ENCODE results near the gene PRADC1.

Gene PRADC1

DNA sequence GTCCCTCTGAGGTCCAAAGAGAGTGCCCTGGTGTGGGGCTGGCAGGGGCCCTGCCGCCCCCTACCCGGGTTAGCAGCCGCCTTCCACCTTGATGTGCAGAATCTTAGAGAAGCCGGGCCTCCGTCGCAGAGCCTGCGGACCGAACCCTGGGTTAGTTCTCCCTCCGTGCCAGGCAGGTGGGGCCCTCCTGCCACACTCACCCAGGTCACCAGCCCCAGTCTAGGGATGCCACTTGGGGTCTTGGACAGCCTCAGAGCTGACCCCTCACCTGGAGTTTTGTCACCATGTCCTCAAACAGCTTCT lies 25.8 kb upstream of the PRADC1 start:
- TF ChIP-seq, protein P1, sequence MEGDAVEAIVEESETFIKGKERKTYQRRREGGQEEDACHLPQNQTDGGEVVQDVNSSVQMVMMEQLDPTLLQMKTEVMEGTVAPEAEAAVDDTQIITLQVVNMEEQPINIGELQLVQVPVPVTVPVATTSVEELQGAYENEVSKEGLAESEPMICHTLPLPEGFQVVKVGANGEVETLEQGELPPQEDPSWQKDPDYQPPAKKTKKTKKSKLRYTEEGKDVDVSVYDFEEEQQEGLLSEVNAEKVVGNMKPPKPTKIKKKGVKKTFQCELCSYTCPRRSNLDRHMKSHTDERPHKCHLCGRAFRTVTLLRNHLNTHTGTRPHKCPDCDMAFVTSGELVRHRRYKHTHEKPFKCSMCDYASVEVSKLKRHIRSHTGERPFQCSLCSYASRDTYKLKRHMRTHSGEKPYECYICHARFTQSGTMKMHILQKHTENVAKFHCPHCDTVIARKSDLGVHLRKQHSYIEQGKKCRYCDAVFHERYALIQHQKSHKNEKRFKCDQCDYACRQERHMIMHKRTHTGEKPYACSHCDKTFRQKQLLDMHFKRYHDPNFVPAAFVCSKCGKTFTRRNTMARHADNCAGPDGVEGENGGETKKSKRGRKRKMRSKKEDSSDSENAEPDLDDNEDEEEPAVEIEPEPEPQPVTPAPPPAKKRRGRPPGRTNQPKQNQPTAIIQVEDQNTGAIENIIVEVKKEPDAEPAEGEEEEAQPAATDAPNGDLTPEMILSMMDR (IDR thresholded peaks at IDR 0.05; ENCODE audit: low read depth, low read length) = no peak
- DNase-seq (ENCODE audit: low read depth in 2 of 2) = no peak
- H3K4me3 ChIP-seq (replicated peaks in 1 of 2; ENCODE audit: low read depth in 2 of 2, low read length in 2 of 2) = no peak overlapping the region

DNA sequence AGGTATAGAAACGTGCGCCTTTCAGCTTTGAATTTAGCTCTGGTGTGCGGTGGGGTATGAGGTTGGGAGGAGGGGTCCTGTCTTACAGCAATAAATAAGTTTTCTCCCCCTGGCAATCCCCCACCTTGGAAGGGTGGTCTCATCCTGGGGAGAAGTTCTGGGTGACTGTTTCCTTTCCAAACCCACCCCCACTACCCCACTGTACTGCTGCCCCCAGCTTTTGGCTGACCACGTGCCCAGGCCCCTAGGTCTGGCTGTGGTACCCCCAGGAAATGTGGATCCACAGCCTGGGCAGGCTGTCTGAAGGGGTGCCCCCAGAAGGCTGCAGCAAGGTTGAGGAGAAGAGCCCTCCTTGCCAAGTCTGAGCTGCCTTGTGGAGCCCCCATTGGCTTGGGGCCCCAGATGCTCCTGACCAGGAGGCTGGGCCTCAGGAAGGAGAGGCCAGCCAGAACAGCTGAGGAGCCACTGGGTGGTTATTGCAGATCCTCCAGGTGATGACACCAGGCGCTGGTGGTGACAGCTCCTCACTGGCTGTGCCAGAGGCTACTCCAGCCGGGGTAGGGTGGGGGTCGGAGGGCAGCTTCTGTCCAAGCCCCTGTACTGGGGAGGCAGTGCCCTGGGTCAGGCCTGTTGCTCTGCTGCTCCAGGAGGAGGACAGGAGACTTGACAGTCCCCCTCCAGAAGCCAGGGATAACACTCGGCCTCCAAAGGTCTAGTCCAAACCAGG lies 25.3 kb upstream of the PRADC1 start:
- H3K4me3 ChIP-seq (replicated peaks in 1 of 2; ENCODE audit: low read depth in 2 of 2, low read length in 2 of 2) = no peak overlapping the region
- no peak for DNase-seq (ENCODE audit: low read depth in 2 of 2)
- TF ChIP-seq, protein P1 (IDR thresholded peaks at IDR 0.05; ENCODE audit: low read depth, low read length) = no peak

- TF ChIP-seq, protein P1 (IDR thresholded peaks at IDR 0.05; ENCODE audit: low read depth, low read length) = no peak
- DNase-seq (ENCODE audit: low read depth in 2 of 2) = no peak
- no peak overlapping the region for H3K4me3 ChIP-seq (replicated peaks in 1 of 2; ENCODE audit: low read depth in 2 of 2, low read length in 2 of 2)
Measured at GRCh38 chr2:73257425-73258125, 24.5 kb upstream of the PRADC1 start.

GRCh38 chr2:73257021-73257420 lies 24.0 kb upstream of the PRADC1 start:
- TF ChIP-seq, protein P1 (IDR thresholded peaks at IDR 0.05; ENCODE audit: low read depth, low read length) = no peak
- H3K4me3 ChIP-seq (replicated peaks in 1 of 2; ENCODE audit: low read depth in 2 of 2, low read length in 2 of 2) = no peak overlapping the region
- DNase-seq (ENCODE audit: low read depth in 2 of 2) = no peak

- DNase-seq (ENCODE audit: low read depth in 2 of 2) = no peak
- TF ChIP-seq, protein P1 (IDR thresholded peaks at IDR 0.05; ENCODE audit: low read depth, low read length) = no peak
- H3K4me3 ChIP-seq (replicated peaks in 1 of 2; ENCODE audit: low read depth in 2 of 2, low read length in 2 of 2) = no peak overlapping the region
Measured at GRCh38 chr2:73256618-73256922, 23.5 kb upstream of the PRADC1 start.

GRCh38 chr2:73255907-73256617 lies 23.0 kb upstream of the PRADC1 start:
- TF ChIP-seq, protein P1 (IDR thresholded peaks at IDR 0.05; ENCODE audit: low read depth, low read length) = no peak
- DNase-seq (ENCODE audit: low read depth in 2 of 2) = no peak
- H3K4me3 ChIP-seq (replicated peaks in 1 of 2; ENCODE audit: low read depth in 2 of 2, low read length in 2 of 2) = no peak overlapping the region

Data from cardiac fibroblast (primary cell).